H9 (cell line): ENCODE measurements around the gene NEB. TPM values are rescaled to one million over a fixed set of nuclear protein-coding genes. Genes with fewer than 3 reads are reported as not detected.

ENCODE experiments used
- DNase-seq: peaks from one replicate; pipeline ENCODE4 v3.0.0-alpha.2; 2017
- H2AFZ ChIP-seq: one replicate; pipeline ENCODE4 v1.6.1; 2013; ENCODE audit warnings: mild to moderate bottlenecking, low read length, control low read depth, moderate library complexity
- H2AK5ac ChIP-seq: 2 replicates; pipeline ENCODE4 v1.6.1; 2013; ENCODE audit warnings: low read length, control low read depth, mixed read lengths; ENCODE audit not compliant: insufficient read length
- H2BK120ac ChIP-seq: one replicate; pipeline ENCODE4 v1.6.1; 2013; ENCODE audit warnings: low read depth, mild to moderate bottlenecking, low read length, control low read depth, inconsistent platforms; ENCODE audit not compliant: poor library complexity, severe bottlenecking
- H2BK12ac ChIP-seq: 2 replicates; pipeline ENCODE4 v1.6.1; 2013; ENCODE audit warnings: low read length, control low read depth, mixed read lengths, low read depth; ENCODE audit not compliant: insufficient read length
- H2BK15ac ChIP-seq: 2 replicates; pipeline ENCODE4 v1.6.1; 2013; ENCODE audit warnings: low read depth, low read length, control low read depth
- H2BK20ac ChIP-seq: one replicate; pipeline ENCODE4 v1.6.1; 2013; ENCODE audit warnings: low read depth, mild to moderate bottlenecking, low read length, control low read depth, inconsistent platforms; ENCODE audit not compliant: poor library complexity, severe bottlenecking
- H2BK5ac ChIP-seq: 2 replicates; pipeline ENCODE4 v1.6.1; 2013; ENCODE audit warnings: low read length, control low read depth, mixed read lengths; ENCODE audit not compliant: insufficient read length
- H3K14ac ChIP-seq: 2 replicates; pipeline ENCODE4 v1.6.1; 2013; ENCODE audit warnings: low read length, control low read depth; ENCODE audit not compliant: insufficient read depth
- H3K18ac ChIP-seq: 2 replicates; pipeline ENCODE4 v1.6.1; 2013; ENCODE audit warnings: low read depth, mild to moderate bottlenecking, mixed read lengths, low read length, control low read depth; ENCODE audit not compliant: insufficient read length
- H3K23ac ChIP-seq: 2 replicates; pipeline ENCODE4 v1.6.1; 2013; ENCODE audit warnings: low read length, control low read depth, mixed read lengths, low read depth; ENCODE audit not compliant: insufficient read length
- H3K23me2 ChIP-seq: 2 replicates; pipeline ENCODE4 v1.6.1; 2013; ENCODE audit warnings: low read depth, mild to moderate bottlenecking, mixed read lengths, low read length, control low read depth; ENCODE audit not compliant: insufficient read length, poor library complexity, severe bottlenecking
- H3K27ac ChIP-seq: 2 replicates; pipeline ENCODE4 v1.5.1; 2013; ENCODE audit warnings: low read length, control low read depth, mixed read lengths, low read depth; ENCODE audit not compliant: insufficient read length
- H3K27me3 ChIP-seq: 2 replicates; pipeline ENCODE4 v1.6.1; 2013; ENCODE audit warnings: low read length, control low read depth, inconsistent platforms; ENCODE audit not compliant: insufficient read depth
- H3K4ac ChIP-seq: 2 replicates; pipeline ENCODE4 v1.6.1; 2013; ENCODE audit warnings: low read depth, mild to moderate bottlenecking, control low read depth, inconsistent platforms, low read length, moderate library complexity
- H3K4me1 ChIP-seq: 2 replicates; pipeline ENCODE4 v1.6.1; 2013; ENCODE audit warnings: low read length, control low read depth, inconsistent platforms; ENCODE audit not compliant: insufficient read depth
- H3K4me2 ChIP-seq: 2 replicates; pipeline ENCODE4 v1.6.1; 2013; ENCODE audit warnings: low read length, control low read depth, mixed read lengths; ENCODE audit not compliant: insufficient read length, insufficient read depth
- H3K56ac ChIP-seq: 2 replicates; pipeline ENCODE4 v1.6.1; 2013; ENCODE audit warnings: low read depth, mild to moderate bottlenecking, mixed read lengths, low read length, control low read depth; ENCODE audit not compliant: insufficient read length
- H3K79me1 ChIP-seq: 2 replicates; pipeline ENCODE4 v1.6.1; 2013; ENCODE audit warnings: low read depth, mild to moderate bottlenecking, moderate library complexity, low read length, control low read depth, inconsistent platforms; ENCODE audit not compliant: insufficient read depth, poor library complexity, severe bottlenecking
- H3K79me2 ChIP-seq: 2 replicates; pipeline ENCODE4 v1.6.1; 2013; ENCODE audit warnings: low read length, control low read depth, inconsistent platforms; ENCODE audit not compliant: insufficient read depth
- H3K9ac ChIP-seq: 2 replicates; pipeline ENCODE4 v1.6.1; 2013; ENCODE audit warnings: low read length, control low read depth, mixed read lengths; ENCODE audit not compliant: insufficient read length; ENCODE audit errors: extremely low read depth
- H3K9me3 ChIP-seq: one replicate; pipeline ENCODE4 v1.6.1; 2013; ENCODE audit warnings: low read depth, low read length, inconsistent platforms; ENCODE audit not compliant: control insufficient read depth
- H3T11ph ChIP-seq: one replicate; pipeline ENCODE4 v1.6.1; 2013; ENCODE audit warnings: mild to moderate bottlenecking, low read length, control low read depth, inconsistent platforms
- H4K20me1 ChIP-seq: one replicate; pipeline ENCODE4 v1.6.1; 2013; ENCODE audit not compliant: control insufficient read depth, insufficient read length, insufficient read depth
- H4K5ac ChIP-seq: 2 replicates; pipeline ENCODE4 v1.6.1; 2013; ENCODE audit warnings: low read depth, mild to moderate bottlenecking, mixed read lengths, low read length, control low read depth; ENCODE audit not compliant: insufficient read length
- H4K8ac ChIP-seq: replicated peaks from 2 replicates; pipeline ENCODE4 v1.6.1; 2013; ENCODE audit warnings: low read length, control low read depth, mixed read lengths, low read depth; ENCODE audit not compliant: insufficient read length
- H4K91ac ChIP-seq: 2 replicates; pipeline ENCODE4 v1.6.1; 2013; ENCODE audit warnings: low read depth, mild to moderate bottlenecking, moderate library complexity, mixed read lengths, low read length, control low read depth; ENCODE audit not compliant: insufficient read length
- H3K27ac Mint-ChIP-seq, 3 experiments: 2 replicates in 2 of 3; 3 replicates in 1 of 3; pipeline ENCODE4 v1.8.0; 2020 to 2021; ENCODE audit warnings: mixed read lengths in 3 of 3, mild to moderate bottlenecking in 1 of 3, moderate library complexity in 1 of 3
- H3K27me3 Mint-ChIP-seq: 2 replicates; pipeline ENCODE4 v1.8.0; 2021; ENCODE audit warnings: low read depth, mild to moderate bottlenecking, moderate library complexity, mixed read lengths
- H3K36me3 Mint-ChIP-seq, 3 experiments: 2 replicates in 2 of 3; 3 replicates in 1 of 3; pipeline ENCODE4 v1.8.0; 2020 to 2021; ENCODE audit warnings: low read depth in 3 of 3, mixed read lengths in 3 of 3; ENCODE audit not compliant: insufficient read depth in 1 of 3
- H3K4me1 Mint-ChIP-seq, 2 experiments: 2 replicates each; pipeline ENCODE4 v1.8.0; 2020; ENCODE audit warnings: mixed read lengths in 2 of 2
- H3K4me3 Mint-ChIP-seq, 2 experiments: 2 replicates in 1 of 2; 3 replicates in 1 of 2; pipeline ENCODE4 v1.8.0; 2020 to 2021; ENCODE audit warnings: mild to moderate bottlenecking in 2 of 2, mixed read lengths in 2 of 2, moderate library complexity in 1 of 2
- H3K9me3 Mint-ChIP-seq, 2 experiments: 2 replicates in 1 of 2; 3 replicates in 1 of 2; pipeline ENCODE4 v1.8.0; 2020; ENCODE audit warnings: mild to moderate bottlenecking in 2 of 2, mixed read lengths in 2 of 2, moderate library complexity in 1 of 2
- CTCF ChIP-seq: fragments of 200-600 bp; sonication (generic); conservative IDR thresholded peaks from 3 replicates; pipeline ENCODE4 v1.8.0; 2021; ENCODE audit warnings: antibody characterized with exemption, mild to moderate bottlenecking
- WGBS: extraction: QIAGEN DNeasy Blood & Tissue Kit; methylation state at CpG from one replicate; pipeline ENCODE4 v1.1.7; 2013; ENCODE audit warnings: missing lambda C conversion rate, low lambda C conversion rate, mixed read lengths; ENCODE audit not compliant: insufficient read length; ENCODE audit errors: extremely low coverage; 5-methylcytosine and 5-hydroxymethylcytosine counted together
- total RNA-seq: library from RNA; stranded (reverse); gene quantifications from 2 replicates; pipeline ENCODE4 v1.2.1, GENCODE V29; 2021

NEB gene
- total RNA-seq, 1 experiment from 2014 or later = 0.98 TPM

GRCh38 chr2:151682459-151683003, 51.7 kb downstream of the NEB start:
- Histone ChIP-seq H2BK12ac (no peak overlapping the region), H2AK5ac (no peak overlapping the region), H4K5ac (no peak overlapping the region), H3K4me2 (no peak overlapping the region), H3K56ac (no peak overlapping the region), H3K18ac (no peak overlapping the region), H3K27me3 (no peaks in the 10 kb centered on the region), H3K4me1 (no peaks in the 10 kb centered on the region; the same call in 1 of the 2 replicates), H4K20me1 (no peaks in the 10 kb centered on the region), H4K8ac (no peak overlapping the region), H3K23ac (no peak overlapping the region), H3K79me2 (no peaks in the 10 kb centered on the region), H3K79me1 (no peaks in the 10 kb centered on the region), H3K9me3 (no peaks in the 10 kb centered on the region), H3K27ac (no peak overlapping the region), H3K14ac (no peak overlapping the region), H2AFZ (no peak overlapping the region), H3T11ph (no peak overlapping the region), H3K23me2 (no peaks in the 10 kb centered on the region), H2BK20ac (no peak overlapping the region), H3K9ac (no peak overlapping the region), H2BK15ac (no peak overlapping the region), H4K91ac (no peak overlapping the region), H2BK5ac (no peak overlapping the region), H2BK120ac (no peak overlapping the region), H3K4ac (no peak overlapping the region)
- Mint-ChIP-seq H3K27me3 (no peaks in the 10 kb centered on the region), H3K4me1 (peaks cover 12 to 18% of the 10 kb centered on the region in 2 experiments), H3K9me3 (no peaks in the 10 kb centered on the region), H3K27ac (0 out of 7 replicates have a peak overlapping the region, but pooled peaks of 1 of the 3 experiments have one; percentile 48), H3K36me3 (no peaks in the 10 kb centered on the region), H3K4me3 (no peak overlapping the region)
- no CpG with 5 or more reads among the region's 4 CpGs for WGBS
- TF ChIP-seq CTCF = no peak
- no peak for DNase-seq
